H54 (cell line): ENCODE data around the gene RAD18.

Experiments used
- DNase-seq: peaks from one replicate; pipeline ENCODE4 v3.0.0; 2011; ENCODE audit warnings: low spot score, mixed read lengths; ENCODE audit not compliant: insufficient read length
- FAIRE-seq: peaks from 3 replicates; lab custom pipeline; 2011; peaks lifted over from hg19 to GRCh38; lab: Jason Lieb, UNC
- POLR2A ChIP-seq: IDR thresholded peaks from 2 replicates; pipeline ENCODE4 v1.6.1; 2011; ENCODE audit warnings: low read depth, mild to moderate bottlenecking, low read length

Gene RAD18

DNA sequence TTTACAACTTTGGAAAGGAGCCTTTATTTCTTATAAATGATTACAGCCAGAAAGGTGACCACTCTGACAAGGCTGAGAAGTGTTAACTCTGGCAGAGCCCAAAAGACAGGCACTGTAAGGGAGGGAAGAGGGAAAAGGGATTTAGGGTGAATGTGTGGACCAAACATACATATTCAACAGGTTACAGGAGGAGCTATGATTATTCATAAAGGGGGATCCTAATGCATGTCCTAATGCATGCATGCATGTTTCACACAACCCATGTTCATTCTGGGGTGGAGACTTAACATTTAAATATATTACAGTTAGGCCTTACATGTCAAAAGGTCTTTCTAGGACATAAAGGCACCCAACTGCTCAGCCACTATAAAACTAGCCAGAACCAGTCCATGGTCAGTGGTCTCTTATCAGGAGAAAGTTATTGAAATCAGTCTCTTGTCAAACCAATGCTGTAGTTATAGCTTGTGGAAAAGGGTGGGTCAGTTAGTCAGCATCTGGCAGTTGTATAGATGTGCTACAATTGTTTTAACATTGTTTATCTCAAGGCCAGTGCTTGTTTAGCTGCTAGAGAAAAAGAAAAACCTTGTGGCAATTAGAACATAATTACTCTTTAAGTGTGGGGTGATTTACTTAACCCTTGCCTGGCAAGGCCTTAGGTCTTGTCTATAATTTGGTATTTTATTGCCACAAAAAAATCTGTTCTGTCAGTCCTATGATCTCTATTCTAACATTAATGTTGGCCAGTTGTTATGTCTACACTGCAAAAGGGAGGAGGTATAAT, 77.5 kb downstream of the RAD18 start:
- FAIRE-seq (no peak), DNase-seq (no peak)
- no peak for TF ChIP-seq POLR2A

- no peak for DNase-seq
- no peak for FAIRE-seq
- TF ChIP-seq POLR2A, result no peak
Measured at GRCh38 chr3:8884630-8885290, 78.5 kb downstream of the RAD18 start.

DNA sequence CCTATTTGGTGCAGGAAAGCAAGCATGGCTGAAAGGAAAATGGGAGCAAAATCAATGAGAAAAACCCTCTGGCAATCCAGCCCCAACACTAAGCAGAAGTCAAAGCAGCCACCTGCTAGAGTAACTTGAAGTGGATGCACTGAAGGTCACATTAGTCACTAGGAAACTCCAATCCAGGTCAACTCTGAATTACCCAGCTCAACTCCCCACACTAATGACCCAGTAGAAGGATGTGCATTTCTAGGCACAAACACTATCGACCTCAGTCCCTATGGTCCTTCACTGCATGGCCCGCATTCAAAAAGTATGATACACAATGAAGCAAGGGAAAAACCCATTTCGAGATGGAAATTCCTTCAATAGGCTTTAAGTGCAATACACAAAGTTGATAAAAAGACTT, 80.6 kb downstream of the RAD18 start:
- no peak for FAIRE-seq
- TF ChIP-seq POLR2A, result no peak

DNA sequence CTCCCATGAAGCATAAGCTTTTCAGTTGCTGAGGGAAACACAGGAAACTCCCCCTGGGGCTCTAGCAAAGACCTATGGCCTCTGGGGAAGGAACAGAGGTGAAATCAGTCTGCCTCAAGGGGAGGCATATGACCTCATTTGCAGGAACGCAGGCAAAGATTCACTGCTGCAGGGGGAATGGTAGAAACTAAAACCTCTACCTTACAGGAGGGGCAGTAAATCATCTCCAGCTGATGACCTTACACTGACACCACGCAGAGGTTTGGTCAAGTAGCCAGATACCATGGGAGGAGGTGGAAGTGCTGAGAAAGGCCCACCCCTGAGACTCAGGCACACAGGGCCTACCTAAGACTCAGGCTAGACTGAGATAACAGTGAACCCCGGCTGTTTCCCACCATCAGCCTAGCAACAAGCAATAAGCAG, 81.1 kb downstream of the RAD18 start:
- TF ChIP-seq POLR2A, result no peak
- no peak for FAIRE-seq
- no peak for DNase-seq

More for the DNA sequence above, 80.6 kb downstream of the RAD18 start:
- no peak for DNase-seq

- TF ChIP-seq POLR2A, result no peak
- DNase-seq (no peak), FAIRE-seq (no peak)
Measured at GRCh38 chr3:8879347-8879944, 83.8 kb downstream of the RAD18 start.

GRCh38 chr3:8875836-8876235, 87.4 kb downstream of the RAD18 start:
- no peak for TF ChIP-seq POLR2A
- no peak for FAIRE-seq
- DNase-seq, result no peak

- FAIRE-seq (no peak), DNase-seq (no peak)
- TF ChIP-seq POLR2A, result no peak
Measured at GRCh38 chr3:8873740-8874139, 89.5 kb downstream of the RAD18 start.

- no peak for TF ChIP-seq POLR2A
- no peak for FAIRE-seq
- DNase-seq, result no peak
Measured at GRCh38 chr3:8872261-8872660, 91.0 kb downstream of the RAD18 start.

DNA sequence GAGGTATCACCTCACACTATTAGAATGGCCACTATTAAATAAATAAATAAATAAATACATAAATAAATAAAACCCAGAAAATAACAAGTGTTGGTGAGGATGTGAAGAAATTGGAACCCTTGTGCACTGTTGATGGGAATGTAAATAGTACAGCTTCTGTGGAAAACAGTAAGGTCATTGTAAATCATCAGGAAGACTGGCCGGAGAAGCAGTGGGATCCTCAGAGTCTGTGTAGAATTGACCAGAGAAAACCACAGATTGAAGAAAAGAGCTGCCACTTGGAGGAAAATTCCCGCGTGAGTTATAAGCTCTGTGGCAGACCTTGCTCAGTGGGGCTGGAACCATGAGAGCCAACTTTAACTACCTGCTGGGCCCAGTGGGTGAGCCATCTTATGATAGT, 92.0 kb downstream of the RAD18 start:
- no peak for DNase-seq
- no peak for TF ChIP-seq POLR2A
- no peak for FAIRE-seq

- TF ChIP-seq POLR2A, result no peak
- FAIRE-seq (no peak), DNase-seq (no peak)
Measured at GRCh38 chr3:8870134-8870533, 93.1 kb downstream of the RAD18 start.

GRCh38 chr3:8869613-8870012, 93.7 kb downstream of the RAD18 start:
- DNase-seq, result peak; percentile 64
- TF ChIP-seq POLR2A, result no peak
- peak; percentile 96 for FAIRE-seq

- no peak for TF ChIP-seq POLR2A
- FAIRE-seq (no peak), DNase-seq (no peak)
Measured at GRCh38 chr3:8868996-8869395, 94.3 kb downstream of the RAD18 start.

DNA sequence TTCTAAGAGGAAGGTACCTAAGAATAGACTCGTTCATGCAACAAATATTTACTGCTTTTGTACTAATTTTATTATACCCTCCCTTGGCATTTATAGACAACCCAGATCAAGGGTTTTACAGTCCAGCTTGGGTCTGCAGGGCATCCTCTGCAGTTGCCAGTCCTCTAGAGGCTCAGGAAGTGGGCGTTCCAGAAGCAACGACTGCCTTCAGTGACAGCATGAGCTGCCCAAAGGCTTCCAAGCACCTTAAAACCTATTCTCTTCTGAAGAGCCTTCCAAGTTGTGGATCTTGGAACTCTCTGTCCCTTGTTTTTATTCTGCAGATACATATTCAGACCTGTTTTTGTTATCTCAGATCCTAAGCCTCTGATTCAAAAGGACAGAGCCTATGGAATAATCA, 95.6 kb downstream of the RAD18 start:
- no peak for TF ChIP-seq POLR2A
- FAIRE-seq, result no peak
- DNase-seq, result no peak

- no peak for TF ChIP-seq POLR2A
- no peak for FAIRE-seq
Measured at GRCh38 chr3:8865697-8866096, 97.6 kb downstream of the RAD18 start.

More at GRCh38 chr3:8865697-8866096, 97.6 kb downstream of the RAD18 start:
- no peak for DNase-seq
